Activated naive CD8-positive, alpha-beta T cell treated with anti-CD3 and anti-CD28 coated beads, Interleukin-2, amount 50 U/mL, for 24 hours (primary cell): ENCODE measurements around the gene PKD1.
"Not testable (repeated sequence)": the region's sequence is repeated elsewhere in the genome, so short reads cannot be mapped to it uniquely, and the experiment has no call there.

ENCODE experiments used
- ATAC-seq: fragments of 150-1000 bp; cut with Tn5 transposase; one replicate; pipeline ENCODE4 v1.10.0; 2021
- DNase-seq: peaks from one replicate; pipeline ENCODE4 v3.0.0; 2021
- H3K27ac Mint-ChIP-seq: one replicate; pipeline ENCODE4 v1.8.0; 2021; ENCODE audit warnings: mild to moderate bottlenecking, mixed read lengths
- H3K27me3 Mint-ChIP-seq: one replicate; pipeline ENCODE4 v1.8.0; 2021; ENCODE audit warnings: mixed read lengths
- H3K36me3 Mint-ChIP-seq: one replicate; pipeline ENCODE4 v1.8.0; 2021; ENCODE audit warnings: low read depth, mixed read lengths
- H3K4me1 Mint-ChIP-seq: one replicate; pipeline ENCODE4 v1.8.0; 2021; ENCODE audit warnings: mixed read lengths
- H3K4me3 Mint-ChIP-seq: one replicate; pipeline ENCODE4 v1.8.0; 2021; ENCODE audit warnings: mild to moderate bottlenecking, moderate library complexity, mixed read lengths
- H3K9me3 Mint-ChIP-seq: one replicate; pipeline ENCODE4 v1.8.0; 2021; ENCODE audit warnings: mixed read lengths

PKD1 gene

GRCh38 chr16:2135770-2136490, at the start of gene PKD1:
TSS of gene PKD1 (minus strand) at chr16:2135898. CDS start at chr16:2135689, 209 bp downstream.
- not testable (repeated sequence) for H3K27me3 Mint-ChIP-seq, H3K4me1 Mint-ChIP-seq, H3K9me3 Mint-ChIP-seq, H3K36me3 Mint-ChIP-seq
- DNase-seq (peak; percentile 100), ATAC-seq (peak; percentile 68)
- H3K27ac Mint-ChIP-seq = peak within 1 kb of the TSS; percentile 91
- H3K4me3 Mint-ChIP-seq = peak within 1 kb of the TSS; percentile 88

GRCh38 chr16:2184962-2185361, 49.3 kb upstream of the PKD1 start:
- no peak for ATAC-seq
- Mint-ChIP-seq H3K27me3 (no peaks in the 10 kb centered on the region), H3K27ac (no peak overlapping the region), H3K36me3 (no peaks in the 10 kb centered on the region), H3K4me3 (no peak overlapping the region), H3K4me1 (no peaks in the 10 kb centered on the region), H3K9me3 (no peaks in the 10 kb centered on the region)
- DNase-seq = no peak

GRCh38 chr16:2184346-2184745, 48.6 kb upstream of the PKD1 start:
- no peaks in the 10 kb centered on the region for H3K36me3 Mint-ChIP-seq
- no peak overlapping the region for H3K27ac Mint-ChIP-seq
- no peaks in the 10 kb centered on the region for H3K4me1 Mint-ChIP-seq
- no peaks in the 10 kb centered on the region for H3K9me3 Mint-ChIP-seq
- H3K27me3 Mint-ChIP-seq = no peaks in the 10 kb centered on the region
- H3K4me3 Mint-ChIP-seq = no peak overlapping the region
- ATAC-seq = no peak
- no peak for DNase-seq

DNA sequence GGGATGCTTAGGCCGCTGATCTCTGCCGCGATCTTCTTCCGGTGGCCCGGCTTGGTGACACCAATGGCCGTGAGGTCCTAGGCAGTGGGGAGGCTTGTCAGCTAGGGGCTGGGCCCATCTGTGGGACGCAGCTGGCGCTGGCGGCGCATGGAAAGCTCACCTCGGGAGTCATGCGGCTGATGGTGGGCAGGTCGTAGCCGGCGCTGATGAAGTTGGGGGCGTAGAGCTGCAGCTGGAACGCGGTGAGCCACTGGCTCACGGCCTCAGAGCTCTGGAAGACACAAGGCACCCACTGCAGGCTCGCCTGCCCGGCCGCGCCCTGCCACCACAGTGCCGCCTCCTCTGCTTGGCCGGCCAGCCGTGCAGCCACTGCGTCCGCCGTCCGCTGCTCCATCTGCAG, 48.0 kb upstream of the PKD1 start:
- ATAC-seq = no peak
- Mint-ChIP-seq H3K9me3 (no peaks in the 10 kb centered on the region), H3K4me3 (no peak overlapping the region), H3K27ac (no peak overlapping the region), H3K36me3 (no peaks in the 10 kb centered on the region), H3K27me3 (no peaks in the 10 kb centered on the region), H3K4me1 (no peaks in the 10 kb centered on the region)
- no peak for DNase-seq

DNA sequence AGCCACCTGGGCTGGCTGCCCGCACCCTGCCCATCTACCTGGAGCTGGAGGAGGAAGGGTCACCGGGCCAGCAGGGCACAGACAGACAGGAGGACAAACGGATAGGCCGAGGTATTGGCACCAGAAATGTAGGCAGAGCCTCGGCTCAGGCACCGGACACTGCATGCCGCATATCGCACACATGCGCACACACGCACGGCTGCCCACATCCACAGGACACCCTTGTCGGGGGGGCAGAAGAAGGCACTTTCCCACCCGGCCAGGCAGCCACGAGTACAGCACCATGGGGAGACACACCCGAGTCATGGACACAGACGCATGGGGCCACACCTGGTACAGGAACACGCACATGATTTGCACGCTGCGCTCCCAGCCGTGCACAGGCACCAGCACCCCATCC, 46.3 kb upstream of the PKD1 start:
- Mint-ChIP-seq H3K27ac (no peak overlapping the region), H3K9me3 (no peaks in the 10 kb centered on the region), H3K27me3 (no peaks in the 10 kb centered on the region), H3K36me3 (no peaks in the 10 kb centered on the region), H3K4me3 (no peak overlapping the region), H3K4me1 (no peaks in the 10 kb centered on the region)
- DNase-seq = no peak
- ATAC-seq = no peak

DNA sequence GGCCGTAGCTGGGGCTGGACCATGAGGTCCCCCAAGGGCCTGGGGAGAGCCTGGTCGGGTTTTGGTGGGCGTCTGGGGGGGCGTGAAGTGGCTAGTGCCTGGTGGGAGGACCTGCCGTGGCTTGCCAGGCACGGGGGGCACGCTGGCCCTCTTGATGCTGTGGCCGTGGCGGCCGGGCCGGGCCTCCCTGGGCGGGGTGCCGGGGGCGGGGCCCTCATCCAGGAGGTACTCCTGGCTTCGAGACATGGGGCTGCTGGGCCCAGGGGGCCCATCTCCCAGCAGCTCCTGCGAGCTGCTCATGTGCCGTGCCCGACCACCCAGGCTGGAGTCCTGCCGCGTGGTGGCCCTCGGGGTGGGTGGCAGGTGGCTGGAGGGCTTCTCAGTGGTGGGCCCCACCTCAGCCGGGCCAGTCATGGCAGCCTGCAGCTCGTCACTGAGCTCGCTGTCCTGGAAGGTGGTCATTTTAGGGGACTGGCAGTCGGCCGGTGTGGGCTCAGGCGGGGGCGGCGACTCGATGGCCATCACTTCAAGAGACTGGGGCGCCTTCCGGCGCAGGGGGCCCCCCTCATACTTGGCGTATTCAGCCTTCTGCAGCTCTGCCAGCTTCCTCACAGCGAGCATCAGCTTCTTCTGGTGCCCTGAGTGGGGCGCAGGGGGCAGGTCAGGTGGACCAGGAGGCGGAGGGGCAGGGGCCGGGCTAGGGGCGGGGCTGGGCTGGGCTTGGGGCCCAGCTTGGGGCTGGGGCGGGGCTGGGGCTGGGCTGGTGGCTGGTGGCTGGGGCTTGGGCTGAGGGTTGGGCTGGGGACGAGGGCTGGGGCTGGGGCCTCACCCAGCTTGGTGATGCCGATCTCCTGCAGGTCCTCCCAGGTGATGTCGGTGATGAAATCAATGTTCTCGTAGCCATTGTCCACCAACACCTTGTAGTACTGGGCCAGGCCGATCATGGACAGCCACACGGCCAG, 45.5 kb upstream of the PKD1 start:
- Mint-ChIP-seq H3K4me3 (no peak overlapping the region), H3K36me3 (no peaks in the 10 kb centered on the region), H3K4me1 (no peaks in the 10 kb centered on the region), H3K27me3 (no peaks in the 10 kb centered on the region), H3K9me3 (no peaks in the 10 kb centered on the region), H3K27ac (no peak overlapping the region)
- ATAC-seq (no peak), DNase-seq (no peak)

DNA sequence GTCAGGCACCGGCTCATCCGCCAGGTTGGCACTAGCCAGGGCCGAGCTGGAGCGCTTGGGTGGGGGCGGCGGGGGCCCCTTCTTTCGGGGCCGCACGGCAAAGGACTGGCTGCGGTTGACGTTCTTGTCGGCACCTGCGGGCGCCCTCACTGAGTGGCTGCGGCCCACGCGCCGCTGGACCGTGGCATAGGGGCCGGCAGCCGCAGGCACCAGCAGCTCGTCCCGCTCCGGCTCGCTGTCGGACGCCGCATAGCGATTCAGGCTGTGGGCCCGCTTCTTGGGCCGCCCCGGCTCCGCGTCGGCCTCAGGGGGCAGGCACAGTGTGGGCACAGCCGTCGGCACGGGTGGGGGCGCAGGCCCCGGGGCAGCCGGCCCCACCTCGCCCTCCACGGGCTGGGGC, 44.8 kb upstream of the PKD1 start:
- H3K27ac Mint-ChIP-seq = no peak overlapping the region
- no peaks in the 10 kb centered on the region for H3K9me3 Mint-ChIP-seq
- H3K36me3 Mint-ChIP-seq = peaks cover 3% of the 10 kb centered on the region
- no peaks in the 10 kb centered on the region for H3K4me1 Mint-ChIP-seq
- no peak for ATAC-seq
- no peaks in the 10 kb centered on the region for H3K27me3 Mint-ChIP-seq
- H3K4me3 Mint-ChIP-seq = no peak overlapping the region
- DNase-seq = no peak

GRCh38 chr16:2179576-2179975, 43.9 kb upstream of the PKD1 start:
- ATAC-seq (no peak), DNase-seq (no peak)
- H3K4me3 Mint-ChIP-seq = no peak overlapping the region
- no peaks in the 10 kb centered on the region for H3K4me1 Mint-ChIP-seq
- peaks cover 6% of the 10 kb centered on the region for H3K36me3 Mint-ChIP-seq
- H3K27me3 Mint-ChIP-seq = no peaks in the 10 kb centered on the region
- no peak overlapping the region for H3K27ac Mint-ChIP-seq
- H3K9me3 Mint-ChIP-seq = no peaks in the 10 kb centered on the region

GRCh38 chr16:2179107-2179501, 43.4 kb upstream of the PKD1 start:
- H3K9me3 Mint-ChIP-seq = no peaks in the 10 kb centered on the region
- H3K27ac Mint-ChIP-seq = no peak overlapping the region
- H3K27me3 Mint-ChIP-seq = no peaks in the 10 kb centered on the region
- no peak overlapping the region for H3K4me3 Mint-ChIP-seq
- no peaks in the 10 kb centered on the region for H3K4me1 Mint-ChIP-seq
- peaks cover 6% of the 10 kb centered on the region for H3K36me3 Mint-ChIP-seq
- ATAC-seq = no peak
- DNase-seq = no peak

- no peak overlapping the region for H3K27ac Mint-ChIP-seq
- no peaks in the 10 kb centered on the region for H3K4me1 Mint-ChIP-seq
- H3K9me3 Mint-ChIP-seq = no peaks in the 10 kb centered on the region
- H3K36me3 Mint-ChIP-seq = peaks cover 9% of the 10 kb centered on the region
- peak; percentile 25 for ATAC-seq
- H3K27me3 Mint-ChIP-seq = no peaks in the 10 kb centered on the region
- no peak overlapping the region for H3K4me3 Mint-ChIP-seq
- peak; percentile 40 for DNase-seq
Measured at GRCh38 chr16:2178321-2179106, 42.8 kb upstream of the PKD1 start.

GRCh38 chr16:2177561-2177960, 41.9 kb upstream of the PKD1 start:
- no peaks in the 10 kb centered on the region for H3K9me3 Mint-ChIP-seq
- H3K36me3 Mint-ChIP-seq = peaks cover 13% of the 10 kb centered on the region
- DNase-seq (no peak), ATAC-seq (no peak)
- H3K27me3 Mint-ChIP-seq = no peaks in the 10 kb centered on the region
- H3K4me1 Mint-ChIP-seq = no peaks in the 10 kb centered on the region
- H3K27ac Mint-ChIP-seq = no peak overlapping the region
- H3K4me3 Mint-ChIP-seq = no peak overlapping the region

GRCh38 chr16:2177101-2177500, 41.4 kb upstream of the PKD1 start:
- Mint-ChIP-seq H3K27me3 (no peaks in the 10 kb centered on the region), H3K4me1 (no peaks in the 10 kb centered on the region), H3K27ac (no peak overlapping the region), H3K9me3 (no peaks in the 10 kb centered on the region), H3K36me3 (peaks cover 13% of the 10 kb centered on the region), H3K4me3 (no peak overlapping the region)
- DNase-seq = no peak
- no peak for ATAC-seq

- no peak for ATAC-seq
- no peaks in the 10 kb centered on the region for H3K4me1 Mint-ChIP-seq
- no peak overlapping the region for H3K27ac Mint-ChIP-seq
- no peaks in the 10 kb centered on the region for H3K27me3 Mint-ChIP-seq
- H3K36me3 Mint-ChIP-seq = peaks cover 16% of the 10 kb centered on the region
- DNase-seq = no peak
- H3K4me3 Mint-ChIP-seq = no peak overlapping the region
- H3K9me3 Mint-ChIP-seq = no peaks in the 10 kb centered on the region
Measured at GRCh38 chr16:2176047-2176446, 40.3 kb upstream of the PKD1 start.

GRCh38 chr16:2175454-2175853, 39.8 kb upstream of the PKD1 start:
- H3K36me3 Mint-ChIP-seq = peaks cover 16% of the 10 kb centered on the region
- H3K27ac Mint-ChIP-seq = no peak overlapping the region
- no peak for ATAC-seq
- H3K4me3 Mint-ChIP-seq = no peak overlapping the region
- H3K27me3 Mint-ChIP-seq = no peaks in the 10 kb centered on the region
- no peak for DNase-seq
- H3K4me1 Mint-ChIP-seq = no peaks in the 10 kb centered on the region
- no peaks in the 10 kb centered on the region for H3K9me3 Mint-ChIP-seq
